ENCODE results near the gene CWC27. TPM values are rescaled to one million over a fixed set of nuclear protein-coding genes. Genes with fewer than 3 reads are reported as not detected.

Gene CWC27
- total RNA-seq, 2 experiments from 2014 or later: 31.4 to 33.7 TPM

DNA sequence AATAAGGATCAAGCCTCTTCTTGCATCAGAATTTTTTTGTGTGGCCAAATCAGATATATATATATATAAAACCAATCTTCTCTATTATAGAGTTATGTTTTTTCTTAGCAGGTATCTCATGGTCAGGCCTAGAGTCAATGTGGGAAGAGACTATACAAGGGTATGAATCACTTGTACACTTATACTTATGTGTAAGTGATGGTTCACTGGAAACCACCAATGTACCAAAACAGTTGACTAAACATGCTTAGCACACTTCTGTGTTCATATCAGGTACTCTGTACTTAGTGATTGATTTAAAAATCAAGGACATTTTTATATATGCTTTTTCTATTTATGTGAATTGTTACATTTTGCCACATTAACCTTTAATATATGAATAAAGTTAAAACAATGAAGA lies 92.6 kb downstream of the CWC27 start:
- DNase-seq: no peak
- Mint-ChIP-seq H3K36me3 (peaks cover 5% of the 10 kb centered on the region), H3K27me3 (no peaks in the 10 kb centered on the region), H3K4me3 (no peak overlapping the region), H3K9me3 (no peaks in the 10 kb centered on the region), H3K4me1 (ENCODE audit: low read depth) (no peaks in the 10 kb centered on the region), H3K27ac (no peak overlapping the region)
- CTCF ChIA-PET: no interaction called here
- POLR2A ChIA-PET: no interaction called here
- intact Hi-C loops (cut with micrococcal nuclease): no loop called here

GRCh38 chr5:64864171-64864570 lies 95.4 kb downstream of the CWC27 start:
- H3K27me3 Mint-ChIP-seq: no peaks in the 10 kb centered on the region
- H3K27ac Mint-ChIP-seq: no peak overlapping the region
- ChIA-PET POLR2A (no interaction called here), CTCF (no interaction called here)
- no peak for DNase-seq
- H3K9me3 Mint-ChIP-seq: no peaks in the 10 kb centered on the region
- peaks cover 6% of the 10 kb centered on the region for H3K36me3 Mint-ChIP-seq
- H3K4me3 Mint-ChIP-seq: no peak overlapping the region
- no peaks in the 10 kb centered on the region for H3K4me1 Mint-ChIP-seq (ENCODE audit: low read depth)
- intact Hi-C loops (cut with micrococcal nuclease): no loop called here

DNA sequence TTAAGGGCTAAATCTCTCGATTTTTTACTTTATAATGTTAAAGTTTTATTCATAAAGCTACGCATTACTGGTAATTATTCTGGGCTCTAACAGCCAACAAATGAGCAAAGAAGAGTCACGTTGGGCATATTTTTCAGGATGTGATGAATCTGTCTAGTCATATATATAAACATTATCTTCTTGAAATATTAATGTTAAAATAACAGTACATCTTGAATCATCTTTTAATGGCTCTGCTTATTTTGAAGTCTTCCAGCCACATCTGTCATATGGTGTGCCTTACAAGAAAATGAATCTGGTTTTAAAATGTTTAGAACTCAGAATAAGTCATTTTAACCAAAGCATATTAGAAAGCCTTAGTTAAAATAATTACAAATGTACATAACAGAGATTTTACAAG lies 96.9 kb downstream of the CWC27 start:
- no peak for DNase-seq
- Mint-ChIP-seq H3K27me3 (no peaks in the 10 kb centered on the region), H3K27ac (no peak overlapping the region), H3K4me3 (no peak overlapping the region), H3K4me1 (ENCODE audit: low read depth) (no peaks in the 10 kb centered on the region), H3K36me3 (peaks cover 6% of the 10 kb centered on the region), H3K9me3 (no peaks in the 10 kb centered on the region)
- ChIA-PET CTCF (no interaction called here), POLR2A (no interaction called here)
- intact Hi-C loops (cut with micrococcal nuclease): no loop called here

DNA sequence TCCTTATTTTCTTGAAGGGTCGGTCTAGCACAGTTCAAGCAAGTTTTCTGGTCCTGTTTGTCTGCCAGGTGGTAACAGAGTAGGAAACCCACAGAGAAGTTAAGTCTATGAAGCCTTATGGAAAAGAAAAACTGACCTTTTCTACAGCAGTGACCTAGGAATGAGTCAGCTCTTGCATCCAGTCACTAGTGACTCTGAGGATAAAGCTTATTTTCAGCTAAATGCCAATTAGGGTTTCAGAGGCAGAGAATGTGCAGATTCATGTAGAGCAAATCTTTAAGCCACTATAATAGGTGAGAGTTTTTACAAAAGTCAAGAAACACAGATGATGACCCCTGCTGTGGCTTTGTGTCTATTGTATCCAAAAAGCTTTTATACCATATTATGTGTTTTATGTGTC lies 100.7 kb downstream of the CWC27 start:
- no peaks in the 10 kb centered on the region for H3K9me3 Mint-ChIP-seq
- no peak overlapping the region for H3K4me3 Mint-ChIP-seq
- POLR2A ChIA-PET: no interaction called here
- intact Hi-C loops (cut with micrococcal nuclease): no loop called here
- H3K36me3 Mint-ChIP-seq: peaks cover 3% of the 10 kb centered on the region
- CTCF ChIA-PET: no interaction called here
- no peak overlapping the region for H3K27ac Mint-ChIP-seq
- no peak for DNase-seq
- H3K4me1 Mint-ChIP-seq (ENCODE audit: low read depth): no peaks in the 10 kb centered on the region
- no peaks in the 10 kb centered on the region for H3K27me3 Mint-ChIP-seq

GRCh38 chr5:64872044-64872443 lies 103.3 kb downstream of the CWC27 start:
- H3K36me3 Mint-ChIP-seq: peaks cover 3% of the 10 kb centered on the region
- ChIA-PET CTCF (no interaction called here), POLR2A (interaction anchor here (0.8 kb wide), 1 partner anchor 19 kb away, joined by 3 read pairs; no protein-coding TSS in a partner anchor)
- no peak overlapping the region for H3K27ac Mint-ChIP-seq
- H3K27me3 Mint-ChIP-seq: no peaks in the 10 kb centered on the region
- no peaks in the 10 kb centered on the region for H3K9me3 Mint-ChIP-seq
- no peak for DNase-seq
- no peak overlapping the region for H3K4me3 Mint-ChIP-seq
- H3K4me1 Mint-ChIP-seq (ENCODE audit: low read depth): no peaks in the 10 kb centered on the region
- intact Hi-C loops (cut with micrococcal nuclease): no loop called here

- Mint-ChIP-seq H3K4me3 (no peak overlapping the region), H3K9me3 (no peaks in the 10 kb centered on the region), H3K4me1 (ENCODE audit: low read depth) (no peaks in the 10 kb centered on the region), H3K27ac (no peak overlapping the region), H3K27me3 (no peaks in the 10 kb centered on the region), H3K36me3 (no peaks in the 10 kb centered on the region)
- ChIA-PET POLR2A (no interaction called here), CTCF (no interaction called here)
- no peak for DNase-seq
- intact Hi-C loops (cut with micrococcal nuclease): no loop called here
Measured at GRCh38 chr5:64873441-64873840, 104.7 kb downstream of the CWC27 start.

DNA sequence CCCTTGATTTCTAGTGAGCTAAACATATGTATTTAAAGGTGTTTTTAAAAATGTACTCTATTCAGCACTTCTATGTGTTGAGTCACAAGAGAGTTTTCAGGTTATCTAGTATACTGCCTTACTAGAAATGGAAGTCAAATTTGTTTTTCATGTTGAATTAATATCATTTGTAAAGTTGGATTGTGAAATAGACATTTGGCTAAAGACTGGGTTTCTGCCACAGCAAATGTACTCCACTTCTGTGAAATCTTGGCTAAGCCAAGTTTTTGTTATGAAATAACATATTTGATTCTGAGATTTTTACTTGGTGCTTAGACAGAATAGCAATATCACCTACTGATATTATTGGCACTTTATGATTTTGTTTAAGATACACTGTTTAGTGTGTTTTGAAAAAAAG lies 106.0 kb downstream of the CWC27 start:
- no peaks in the 10 kb centered on the region for H3K27me3 Mint-ChIP-seq
- intact Hi-C loops (cut with micrococcal nuclease): no loop called here
- ChIA-PET CTCF (no interaction called here), POLR2A (no interaction called here)
- DNase-seq: no peak
- no peaks in the 10 kb centered on the region for H3K4me1 Mint-ChIP-seq (ENCODE audit: low read depth)
- no peak overlapping the region for H3K4me3 Mint-ChIP-seq
- H3K9me3 Mint-ChIP-seq: no peaks in the 10 kb centered on the region
- no peaks in the 10 kb centered on the region for H3K36me3 Mint-ChIP-seq
- H3K27ac Mint-ChIP-seq: no peak overlapping the region

DNA sequence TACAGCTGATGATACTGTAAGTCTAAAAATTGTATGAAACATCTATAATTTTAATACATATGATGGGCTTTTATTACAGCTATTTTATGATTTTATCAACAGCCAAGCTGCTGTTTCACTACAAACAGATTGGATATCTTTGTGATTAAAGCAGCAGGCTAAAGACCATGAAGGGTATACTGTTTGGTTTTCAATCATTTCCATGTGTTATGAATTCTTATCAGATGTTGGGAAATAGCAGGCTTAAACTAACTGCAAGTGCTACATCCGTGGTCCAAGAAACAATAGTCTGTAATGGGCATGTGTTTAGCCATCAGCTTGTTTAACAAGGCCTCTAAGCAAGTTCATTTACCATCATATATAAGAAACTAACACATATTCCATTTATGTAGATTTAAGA lies 107.5 kb downstream of the CWC27 start:
- ChIA-PET POLR2A (interaction anchor here (0.6 kb wide), 1 partner anchor 322 kb away, joined by 3 read pairs; no protein-coding TSS in a partner anchor), CTCF (no interaction called here)
- intact Hi-C loops (cut with micrococcal nuclease): no loop called here
- Mint-ChIP-seq H3K27me3 (no peaks in the 10 kb centered on the region), H3K4me1 (ENCODE audit: low read depth) (no peaks in the 10 kb centered on the region), H3K36me3 (no peaks in the 10 kb centered on the region), H3K9me3 (no peaks in the 10 kb centered on the region), H3K4me3 (no peak overlapping the region), H3K27ac (no peak overlapping the region)
- DNase-seq: no peak

DNA sequence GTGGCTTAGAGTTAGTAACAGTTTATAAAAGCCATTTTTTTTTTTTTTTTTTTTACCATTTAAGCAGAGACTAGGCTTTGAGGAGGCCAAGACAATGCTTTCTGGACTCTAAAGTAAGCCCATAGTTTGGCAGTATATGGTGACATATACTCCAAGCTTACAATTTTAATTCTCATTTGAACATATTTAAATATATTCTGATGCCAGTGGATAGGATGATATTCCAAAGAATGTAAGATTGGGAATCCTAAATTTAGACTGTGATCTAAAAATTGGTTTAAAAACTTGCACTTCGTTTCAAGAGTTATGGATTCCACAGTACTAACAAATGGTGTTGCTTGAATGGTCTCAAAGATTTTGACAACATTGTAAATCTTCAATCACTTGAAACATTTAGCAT lies 112.1 kb downstream of the CWC27 start:
- no peaks in the 10 kb centered on the region for H3K4me1 Mint-ChIP-seq (ENCODE audit: low read depth)
- H3K9me3 Mint-ChIP-seq: no peaks in the 10 kb centered on the region
- H3K4me3 Mint-ChIP-seq: no peak overlapping the region
- H3K27ac Mint-ChIP-seq: no peak overlapping the region
- H3K27me3 Mint-ChIP-seq: no peaks in the 10 kb centered on the region
- ChIA-PET POLR2A (no interaction called here), CTCF (no interaction called here)
- intact Hi-C loops (cut with micrococcal nuclease): no loop called here
- H3K36me3 Mint-ChIP-seq: peaks cover 1% of the 10 kb centered on the region
- DNase-seq: no peak

DNA sequence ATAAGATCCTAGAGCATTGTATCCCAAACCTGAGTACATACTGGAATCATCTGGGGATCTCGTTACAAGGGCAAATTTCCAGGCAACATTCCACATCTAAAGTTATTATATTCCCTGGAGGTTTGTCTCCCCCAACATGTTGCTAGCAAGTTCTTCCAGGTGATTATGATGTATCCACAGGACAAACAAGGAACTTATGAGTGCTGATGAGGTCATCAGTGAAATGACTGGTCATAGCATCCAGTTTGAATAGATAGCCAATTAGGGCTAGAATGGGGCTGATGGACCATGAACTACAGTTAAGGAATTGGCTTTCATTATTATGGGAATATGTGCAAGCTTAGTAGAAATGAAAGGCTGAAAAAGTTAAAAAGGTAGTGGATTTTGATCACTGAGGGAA lies 115.2 kb downstream of the CWC27 start:
- no peaks in the 10 kb centered on the region for H3K27me3 Mint-ChIP-seq
- no peak overlapping the region for H3K4me3 Mint-ChIP-seq
- POLR2A ChIA-PET: no interaction called here
- CTCF ChIA-PET: no interaction called here
- H3K36me3 Mint-ChIP-seq: peaks cover 5% of the 10 kb centered on the region
- no peaks in the 10 kb centered on the region for H3K4me1 Mint-ChIP-seq (ENCODE audit: low read depth)
- H3K9me3 Mint-ChIP-seq: no peaks in the 10 kb centered on the region
- H3K27ac Mint-ChIP-seq: no peak overlapping the region
- no peak for DNase-seq
- intact Hi-C loops (cut with micrococcal nuclease): no loop called here

DNA sequence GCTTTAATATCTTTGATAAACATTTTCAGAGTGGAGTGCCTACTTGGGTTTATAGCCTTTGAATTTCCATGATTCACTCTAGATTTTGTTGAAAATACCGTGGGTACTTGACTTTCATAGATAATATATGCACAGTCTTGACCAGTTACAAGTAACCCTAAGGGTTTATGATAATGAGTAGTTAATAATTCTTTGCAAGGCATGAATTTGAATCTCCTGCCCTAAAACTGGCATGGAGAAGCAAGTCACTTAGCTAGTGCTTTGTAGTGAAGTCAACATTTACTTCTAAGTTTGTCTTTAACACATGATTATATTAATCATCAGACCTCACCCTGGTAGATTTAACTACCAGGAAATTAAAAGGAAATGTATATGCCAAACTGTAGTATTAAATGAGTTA lies 115.8 kb downstream of the CWC27 start:
- H3K27ac Mint-ChIP-seq: no peak overlapping the region
- H3K9me3 Mint-ChIP-seq: no peaks in the 10 kb centered on the region
- CTCF ChIA-PET: no interaction called here
- H3K4me1 Mint-ChIP-seq (ENCODE audit: low read depth): no peaks in the 10 kb centered on the region
- H3K27me3 Mint-ChIP-seq: no peaks in the 10 kb centered on the region
- intact Hi-C loops (cut with micrococcal nuclease): no loop called here
- POLR2A ChIA-PET: no interaction called here
- no peak for DNase-seq
- peaks cover 5% of the 10 kb centered on the region for H3K36me3 Mint-ChIP-seq
- no peak overlapping the region for H3K4me3 Mint-ChIP-seq

GRCh38 chr5:64887910-64888309 lies 119.2 kb downstream of the CWC27 start:
- CTCF ChIA-PET: no interaction called here
- POLR2A ChIA-PET: no interaction called here
- no peaks in the 10 kb centered on the region for H3K9me3 Mint-ChIP-seq
- no peaks in the 10 kb centered on the region for H3K27me3 Mint-ChIP-seq
- no peaks in the 10 kb centered on the region for H3K4me1 Mint-ChIP-seq (ENCODE audit: low read depth)
- H3K36me3 Mint-ChIP-seq: peaks cover 10% of the 10 kb centered on the region
- H3K27ac Mint-ChIP-seq: no peak overlapping the region
- no peak overlapping the region for H3K4me3 Mint-ChIP-seq
- intact Hi-C loops (cut with micrococcal nuclease): no loop called here
- no peak for DNase-seq

- H3K9me3 Mint-ChIP-seq: peaks cover 18% of the 10 kb centered on the region
- H3K27ac Mint-ChIP-seq: no peak overlapping the region
- H3K36me3 Mint-ChIP-seq: peaks cover 42% of the 10 kb centered on the region
- CTCF ChIA-PET: no interaction called here
- intact Hi-C loops (cut with micrococcal nuclease): no loop called here
- no peaks in the 10 kb centered on the region for H3K4me1 Mint-ChIP-seq (ENCODE audit: low read depth)
- no peaks in the 10 kb centered on the region for H3K27me3 Mint-ChIP-seq
- no peak overlapping the region for H3K4me3 Mint-ChIP-seq
- POLR2A ChIA-PET: no interaction called here
- DNase-seq: no peak
Measured at GRCh38 chr5:64895748-64896147, 127.0 kb downstream of the CWC27 start.

- Mint-ChIP-seq H3K36me3 (peaks cover 44% of the 10 kb centered on the region), H3K9me3 (peaks cover 22% of the 10 kb centered on the region), H3K4me1 (ENCODE audit: low read depth) (no peaks in the 10 kb centered on the region), H3K27me3 (no peaks in the 10 kb centered on the region), H3K27ac (no peak overlapping the region), H3K4me3 (no peak overlapping the region)
- ChIA-PET POLR2A (no interaction called here), CTCF (interaction anchor here (0.5 kb wide), 1 partner anchor 16 kb away, joined by 3 read pairs; no protein-coding TSS in a partner anchor)
- DNase-seq: no peak
- intact Hi-C loops (cut with micrococcal nuclease): no loop called here
Measured at GRCh38 chr5:64899838-64900237, 131.1 kb downstream of the CWC27 start.

All from activated CD4-positive, alpha-beta memory T cell treated with anti-CD3 and anti-CD28 coated beads for 36 hours (primary cell).